Small intestine (tissue), 7 donors: ENCODE results near the gene PSD2. TPM values are rescaled to one million over a fixed set of nuclear protein-coding genes. Genes with fewer than 3 reads are reported as not detected.

Experiments used
- DNase-seq, 2 donors: peaks; one replicate each; pipeline versions ENCODE4 v3.0.0 to v3.0.0-alpha.2; 2013
- FAIRE-seq: peaks from 2 replicates; lab custom pipeline; 2012; peaks lifted over from hg19 to GRCh38; lab: Jason Lieb, UNC
- H3K27ac ChIP-seq, 3 donors: one replicate each; pipeline ENCODE4 v1.5.1; 2013; ENCODE audit warnings: low read length in 2 of 3, mild to moderate bottlenecking in 2 of 3, control low read depth in 1 of 3, inconsistent platforms in 1 of 3, low read depth in 1 of 3, moderate library complexity in 1 of 3
- H3K27me3 ChIP-seq, 3 donors: one replicate each; pipeline ENCODE4 v1.6.1; 2013; ENCODE audit warnings: low read length in 3 of 3, inconsistent platforms in 1 of 3; ENCODE audit not compliant: control insufficient read depth in 3 of 3, insufficient read depth in 3 of 3
- H3K36me3 ChIP-seq, 3 donors: one replicate each; pipeline ENCODE4 v1.6.1; 2013; ENCODE audit warnings: low read length in 3 of 3, inconsistent platforms in 1 of 3, low read depth in 1 of 3, mild to moderate bottlenecking in 1 of 3, moderate library complexity in 1 of 3; ENCODE audit not compliant: control insufficient read depth in 3 of 3, insufficient read depth in 2 of 3
- H3K4me1 ChIP-seq, 3 donors: one replicate each; pipeline ENCODE4 v1.6.1; 2013; ENCODE audit warnings: low read length in 2 of 3, inconsistent platforms in 1 of 3, low read depth in 1 of 3, mild to moderate bottlenecking in 1 of 3, moderate library complexity in 1 of 3; ENCODE audit not compliant: control insufficient read depth in 3 of 3, insufficient read depth in 2 of 3
- H3K4me3 ChIP-seq, 3 donors: one replicate each; pipeline ENCODE4 v1.5.1; 2013; ENCODE audit warnings: low read length in 3 of 3, control low read depth in 1 of 3, inconsistent platforms in 1 of 3, low read depth in 1 of 3, mild to moderate bottlenecking in 1 of 3, moderate library complexity in 1 of 3
- H3K9me3 ChIP-seq, 2 donors: one replicate each; pipeline ENCODE4 v1.6.1; 2013; ENCODE audit warnings: low read depth in 1 of 2, low read length in 1 of 2; ENCODE audit not compliant: control insufficient read depth in 2 of 2, insufficient read depth in 1 of 2
- WGBS, 3 donors: extraction: QIAGEN DNeasy Blood & Tissue Kit; methylation state at CpG; one replicate each; pipeline ENCODE4 v1.1.7; 2013; 5-methylcytosine and 5-hydroxymethylcytosine counted together
- polyA plus RNA-seq, 4 donors: library from polyadenylated mRNA; stranded (reverse) in 3 of 4; unstranded in 1 of 4; fragments of 200-250 nt in 3 of 4; fragments of 120-200 nt in 1 of 4; gene quantifications; one replicate each; pipeline versions ENCODE4 v1.2.1 to v1.2.3, GENCODE V29; 2013
- donor health status: healthy with polysubstance abuse.
- donor health status: control.
- donor health status: control.
- donor health status: Bipolar disorder and iron deficiency.
- donor health status: healthy.

The PSD2 gene
- polyA plus RNA-seq, 4 donors = 0.12 to 0.34 TPM; not detected in 2

DNA sequence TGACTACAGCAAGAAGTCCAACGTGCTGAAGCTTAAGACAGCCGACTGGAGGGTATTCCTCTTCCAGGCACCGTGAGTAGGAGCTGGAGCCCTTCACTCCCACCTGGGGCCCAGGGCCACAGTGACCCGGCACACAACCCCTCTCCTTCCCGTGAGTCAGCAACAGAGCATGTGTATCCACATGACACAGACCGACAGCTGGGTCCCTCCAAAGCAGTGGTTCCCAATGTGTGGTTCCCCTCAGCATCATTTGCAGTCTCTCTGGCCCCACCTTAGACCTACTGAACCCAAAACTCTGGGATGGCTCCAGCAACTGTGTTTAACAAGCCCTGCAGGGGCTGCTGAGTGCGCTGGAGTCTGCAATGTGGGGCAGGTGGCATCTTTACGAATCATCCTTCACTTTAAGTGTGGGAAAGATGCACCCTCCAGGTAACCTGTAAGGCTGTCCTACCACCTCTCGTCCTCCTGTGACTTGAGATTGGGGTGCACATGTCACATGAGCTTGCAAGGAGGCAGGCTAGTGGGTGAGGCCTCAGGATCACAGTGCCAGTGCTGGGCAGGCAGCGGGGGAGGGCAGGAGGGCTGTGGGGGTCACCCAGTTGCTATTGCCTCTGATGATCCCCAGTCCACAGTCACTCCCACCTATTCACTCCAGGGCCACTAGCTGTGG is 42.2 kb downstream of the PSD2 start:
- no peak overlapping the region for H3K27ac ChIP-seq
- DNase-seq = no peak
- H3K4me3 ChIP-seq = no peak overlapping the region
- 75 to 84% (median 81%) methylated on average over 10 of the region's 10 CpGs for WGBS, 3 donors
- H3K27me3 ChIP-seq = peaks cover 2 to 5% (median 2%) of the 10 kb centered on the region in 3 donors
- H3K4me1 ChIP-seq = no peaks in the 10 kb centered on the region
- FAIRE-seq = no peak
- H3K9me3 ChIP-seq = no peaks in the 10 kb centered on the region
- H3K36me3 ChIP-seq = no peaks in the 10 kb centered on the region

DNA sequence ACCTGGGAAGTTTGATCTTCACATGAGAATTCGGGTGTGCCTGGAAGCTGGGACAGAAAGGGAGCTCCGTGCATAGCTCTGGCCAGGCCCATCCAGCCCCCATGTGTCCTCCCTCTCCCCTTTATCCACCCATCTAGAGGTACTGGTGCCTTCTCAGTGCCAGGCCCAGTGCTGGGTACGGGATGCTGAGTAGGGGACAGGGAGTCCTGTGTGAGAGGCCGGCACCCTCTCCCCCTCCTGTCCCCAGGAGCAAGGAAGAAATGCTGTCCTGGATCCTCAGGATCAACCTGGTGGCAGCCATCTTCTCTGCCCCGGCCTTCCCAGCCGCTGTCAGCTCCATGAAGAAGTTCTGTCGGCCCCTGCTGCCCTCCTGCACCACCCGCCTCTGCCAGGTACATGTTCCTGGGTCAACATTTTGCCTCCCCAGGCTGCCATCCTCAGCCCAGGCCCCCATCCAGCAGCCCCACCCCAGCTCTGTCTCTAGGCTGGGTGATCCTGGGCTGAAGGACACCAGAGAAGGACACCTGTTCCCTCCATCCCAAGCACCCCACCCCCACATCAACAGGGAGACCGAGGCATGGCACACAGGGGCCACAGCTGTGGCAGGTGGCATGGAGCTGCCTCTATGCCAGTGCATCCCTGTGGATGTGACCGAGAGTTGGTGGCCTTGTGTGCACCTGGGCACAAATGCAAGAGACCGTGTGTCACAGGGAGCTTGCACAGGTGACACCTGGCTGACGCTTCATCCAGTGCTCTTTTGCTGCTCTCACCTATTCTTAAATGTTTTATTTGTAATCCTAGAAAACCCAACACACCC is 43.0 kb downstream of the PSD2 start:
- FAIRE-seq (no peak), DNase-seq (no peak)
- H3K36me3 ChIP-seq = no peaks in the 10 kb centered on the region
- 74 to 83% (median 75%) methylated on average over 12 of the region's 12 CpGs for WGBS, 3 donors
- no peaks in the 10 kb centered on the region for H3K9me3 ChIP-seq
- H3K27ac ChIP-seq = no peak overlapping the region
- peaks cover 0 to 3% (median 2%) of the 10 kb centered on the region in 3 donors for H3K27me3 ChIP-seq
- no peak overlapping the region for H3K4me3 ChIP-seq
- no peaks in the 10 kb centered on the region for H3K4me1 ChIP-seq

DNA sequence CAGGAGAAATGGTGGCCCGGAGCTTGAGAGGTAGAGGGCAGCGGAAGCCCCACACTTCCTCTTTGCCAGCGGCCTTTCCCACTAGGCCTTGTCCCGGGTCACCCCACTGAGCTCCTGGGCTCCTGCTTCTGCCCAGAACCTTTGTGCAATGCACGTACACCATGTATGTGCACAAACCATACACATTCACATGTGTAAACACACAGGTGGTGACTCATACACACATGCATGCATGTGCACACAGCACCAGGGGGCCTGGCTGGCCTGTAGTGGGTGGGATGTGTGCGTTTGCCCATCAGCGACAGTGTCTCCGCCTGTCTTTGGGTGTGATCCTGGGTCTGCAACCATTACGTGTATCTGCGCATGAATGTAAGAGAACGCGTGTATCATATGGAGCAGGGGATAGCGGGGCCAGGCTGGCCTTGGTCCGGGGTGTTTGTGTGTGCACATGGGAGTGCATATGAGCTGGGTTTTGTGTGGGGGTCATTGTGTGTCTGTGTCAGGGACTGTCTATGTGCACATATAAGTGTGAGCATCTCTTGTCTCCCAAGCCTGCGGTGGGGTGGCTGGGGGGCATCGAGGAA is 43.7 kb downstream of the PSD2 start:
- WGBS, 3 donors = 90 to 93% (median 92%) methylated on average over 16 of the region's 16 CpGs
- FAIRE-seq = no peak
- H3K27me3 ChIP-seq = peaks cover 0 to 2% (median 0%) of the 10 kb centered on the region in 3 donors

DNA sequence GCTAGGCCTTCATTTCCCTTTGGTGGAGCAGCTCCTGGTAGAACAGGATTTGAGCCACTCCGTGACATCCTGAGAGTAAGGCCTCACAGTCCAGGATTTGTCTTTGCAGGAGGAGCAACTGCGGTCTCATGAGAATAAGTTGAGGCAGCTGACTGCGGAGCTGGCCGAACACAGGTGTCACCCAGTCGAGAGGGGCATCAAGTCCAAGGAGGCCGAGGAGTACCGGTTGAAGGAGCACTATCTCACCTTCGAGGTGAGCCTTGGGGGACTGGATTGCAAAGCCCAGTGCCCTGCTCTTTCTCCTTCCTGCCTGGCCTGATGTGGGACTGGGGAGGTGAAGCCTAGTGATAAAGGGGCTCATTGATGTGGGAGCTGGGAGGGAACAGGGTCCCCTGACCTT is 44.3 kb downstream of the PSD2 start:
- FAIRE-seq = no peak
- no peak for DNase-seq
- no peaks in the 10 kb centered on the region for H3K4me1 ChIP-seq

More for the DNA sequence above, 43.7 kb downstream of the PSD2 start:
- H3K27ac ChIP-seq = no peak overlapping the region
- no peak for DNase-seq
- no peak overlapping the region for H3K4me3 ChIP-seq
- no peaks in the 10 kb centered on the region for H3K36me3 ChIP-seq
- H3K4me1 ChIP-seq = no peaks in the 10 kb centered on the region
- no peaks in the 10 kb centered on the region for H3K9me3 ChIP-seq

DNA sequence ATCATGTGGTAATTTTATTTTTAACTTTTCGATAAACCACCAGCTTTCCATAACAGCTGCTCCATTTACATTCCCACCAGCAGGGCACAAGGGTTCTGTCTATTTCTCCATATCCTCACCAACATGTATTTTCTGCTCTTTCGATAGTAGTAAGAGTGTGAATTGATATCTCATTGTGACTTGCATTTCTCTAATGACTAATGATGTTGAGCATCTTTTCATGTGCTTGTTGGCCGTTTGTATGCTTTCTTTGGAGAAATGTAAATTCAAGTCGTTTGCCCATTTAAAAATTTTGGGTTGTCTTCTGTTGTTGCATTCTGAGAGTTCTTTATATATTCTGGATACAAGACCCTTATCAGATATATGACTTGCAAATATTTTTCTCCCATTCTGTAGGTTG is 45.9 kb downstream of the PSD2 start:
- Histone ChIP-seq H3K4me3 (no peak overlapping the region), H3K27ac (no peak overlapping the region), H3K9me3 (no peaks in the 10 kb centered on the region), H3K4me1 (no peaks in the 10 kb centered on the region), H3K27me3 (peaks cover 0 to 16% (median 6%) of the 10 kb centered on the region in 3 donors), H3K36me3 (no peaks in the 10 kb centered on the region)
- 61 to 77% (median 65%) methylated on average over 4 of the region's 4 CpGs for WGBS, 3 donors
- FAIRE-seq = no peak
- no peak for DNase-seq

More for the DNA sequence above, 44.3 kb downstream of the PSD2 start:
- 82 to 86% (median 85%) methylated on average over 8 of the region's 8 CpGs for WGBS, 3 donors
- Histone ChIP-seq H3K27ac (no peak overlapping the region), H3K27me3 (peaks cover 0 to 2% (median 0%) of the 10 kb centered on the region in 3 donors), H3K36me3 (no peaks in the 10 kb centered on the region), H3K4me3 (no peak overlapping the region), H3K9me3 (no peaks in the 10 kb centered on the region)

DNA sequence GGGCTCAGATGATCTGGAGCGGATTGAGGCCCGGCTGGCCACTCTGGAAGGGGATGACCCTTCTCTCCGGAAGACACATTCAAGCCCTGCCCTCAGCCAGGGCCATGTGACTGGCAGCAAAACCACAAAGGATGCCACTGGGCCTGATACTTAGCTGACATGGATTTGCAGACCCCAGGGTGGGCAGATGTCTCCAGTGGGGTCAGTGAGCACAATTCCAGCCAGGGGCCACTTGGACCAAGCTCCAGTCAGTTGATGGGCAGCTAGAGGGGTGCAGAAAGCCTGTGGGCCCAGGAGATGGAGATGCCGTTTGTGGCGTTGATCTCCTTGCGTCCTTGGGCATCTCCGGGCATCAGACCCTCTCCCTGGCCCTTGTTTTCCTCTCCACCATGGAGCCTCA is 46.7 kb downstream of the PSD2 start:
- WGBS, 3 donors = 90 to 96% (median 91%) methylated on average over 7 of the region's 7 CpGs
- no peaks in the 10 kb centered on the region for H3K36me3 ChIP-seq

DNA sequence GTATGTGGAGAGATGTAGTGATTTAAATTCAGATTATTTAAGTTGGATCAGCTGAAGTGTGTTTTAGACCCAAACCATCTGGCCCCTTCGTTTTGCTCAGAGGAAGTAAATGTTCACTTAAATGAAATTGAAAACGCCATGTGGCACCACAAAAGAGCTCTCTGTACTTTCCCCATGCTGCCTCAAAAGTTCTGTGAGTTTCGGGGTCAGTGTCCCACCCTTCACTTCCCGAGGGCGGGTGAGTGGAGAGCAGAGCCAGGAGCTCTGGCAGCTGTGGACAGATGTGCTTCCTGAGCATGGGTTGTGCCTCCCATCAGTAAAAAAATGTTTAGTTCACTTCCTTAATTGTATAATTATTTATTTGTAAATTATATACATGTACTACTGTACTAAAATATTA is 48.4 kb downstream of the PSD2 start:
- no peak for FAIRE-seq
- H3K4me1 ChIP-seq = no peaks in the 10 kb centered on the region

More for the DNA sequence above, 46.7 kb downstream of the PSD2 start:
- peaks cover 0 to 23% (median 6%) of the 10 kb centered on the region in 3 donors for H3K27me3 ChIP-seq
- FAIRE-seq (no peak), DNase-seq (no peak)
- no peak overlapping the region for H3K27ac ChIP-seq
- H3K4me3 ChIP-seq = no peak overlapping the region
- no peaks in the 10 kb centered on the region for H3K9me3 ChIP-seq
- H3K4me1 ChIP-seq = no peaks in the 10 kb centered on the region

DNA sequence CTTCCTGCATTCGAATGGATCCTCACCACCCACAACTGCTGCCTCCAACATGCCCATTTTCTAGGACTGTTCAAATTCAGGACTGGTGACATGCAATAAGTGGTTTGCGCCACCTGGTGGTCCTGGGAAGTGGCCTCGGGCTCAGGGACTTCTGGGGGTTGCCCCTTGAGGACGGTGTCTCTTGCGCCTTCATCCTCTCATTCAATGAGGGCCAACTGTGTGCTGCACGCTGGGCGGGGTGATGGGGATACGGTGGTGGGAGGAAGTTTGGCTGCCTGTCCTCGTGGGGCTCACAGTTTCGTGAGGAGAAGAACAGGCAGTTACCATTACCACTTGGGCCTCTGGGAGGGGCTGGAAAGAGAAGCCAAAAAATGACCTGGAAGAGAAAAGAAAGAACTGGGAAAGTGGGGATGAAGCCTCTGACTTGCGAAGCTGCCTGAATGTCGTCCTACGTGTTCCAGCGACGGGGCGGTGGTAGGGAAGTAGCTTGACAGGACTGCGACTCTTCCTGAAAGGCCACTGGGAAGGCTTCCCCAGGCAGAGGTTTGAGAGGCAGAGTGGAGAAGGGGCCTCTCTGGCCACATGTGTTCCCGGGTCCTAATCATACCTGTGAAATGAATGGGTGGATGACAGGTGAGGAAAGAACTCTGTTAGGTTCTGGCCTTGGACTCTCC is 49.0 kb downstream of the PSD2 start:
- DNase-seq (peak; percentile 43 to 61), FAIRE-seq (no peak)
- 51 to 55% (median 55%) methylated on average over 18 of the region's 18 CpGs for WGBS, 3 donors
- no peak overlapping the region for H3K4me3 ChIP-seq
- peaks cover 0 to 31% (median 4%) of the 10 kb centered on the region in 3 donors for H3K27me3 ChIP-seq
- H3K27ac ChIP-seq = no peak overlapping the region
- H3K4me1 ChIP-seq = no peaks in the 10 kb centered on the region
- H3K9me3 ChIP-seq = no peaks in the 10 kb centered on the region
- no peaks in the 10 kb centered on the region for H3K36me3 ChIP-seq

More for the DNA sequence above, 48.4 kb downstream of the PSD2 start:
- Histone ChIP-seq H3K36me3 (no peaks in the 10 kb centered on the region), H3K27ac (no peak overlapping the region), H3K4me3 (no peak overlapping the region), H3K9me3 (no peaks in the 10 kb centered on the region), H3K27me3 (peaks cover 0 to 27% (median 4%) of the 10 kb centered on the region in 3 donors)
- WGBS, 3 donors = 36 to 50% (median 36%) methylated on average over 5 of the region's 5 CpGs
- no peak for DNase-seq
